PC-3 (cell line): ENCODE results near the gene IGSF9B.

ENCODE experiments used
- CTCF ChIP-seq: fragments of 300-600 bp; sonication (generic); conservative IDR thresholded peaks from 2 replicates; pipeline ENCODE4 v1.5.1; 2017; ENCODE audit warnings: antibody characterized with exemption, low read depth, mild to moderate bottlenecking, low read length
- EZH2 ChIP-seq: fragments of 300-600 bp; sonication (generic); IDR thresholded peaks from one replicate; pipeline ENCODE4 v1.6.1; 2017; ENCODE audit warnings: antibody characterized with exemption, mild to moderate bottlenecking, low read length; ENCODE audit not compliant: unreplicated experiment
- EZH2phosphoT487 ChIP-seq: fragments of 300-600 bp; sonication (generic); IDR thresholded peaks from 2 replicates; pipeline ENCODE4 v1.6.1; 2018; ENCODE audit warnings: mild to moderate bottlenecking, antibody characterized with exemption, low read length, borderline replicate concordance

GRCh38 chr11:133985981-133986944 is 29.5 kb upstream of the IGSF9B start:
- no peak for TF ChIP-seq EZH2phosphoT487
- no peak for TF ChIP-seq CTCF
- TF ChIP-seq EZH2 = no peak
